ENCODE measurements around the gene LCN15. TPM values are rescaled to one million over a fixed set of nuclear protein-coding genes. Genes with fewer than 3 reads are reported as not detected.

The LCN15 gene
- polyA plus RNA-seq, 1 donor from 2014 or later: not detected

- Histone ChIP-seq H3K4me3 (ENCODE audit: low read length) (no peak overlapping the region), H3K79me2 (replicated peaks; ENCODE audit: insufficient read depth, low read length) (no peaks in the 10 kb centered on the region), H3K27me3 (ENCODE audit: insufficient read depth, low read depth, low read length) (no peaks in the 10 kb centered on the region), H3K9me3 (ENCODE audit: low read length) (no peaks in the 10 kb centered on the region), H3F3A (ENCODE audit: insufficient read depth, low read length, poor library complexity, severe bottlenecking) (no peaks in the 10 kb centered on the region), H3K4me2 (ENCODE audit: low read length) (no peak overlapping the region), H3K9ac (ENCODE audit: low read length) (no peak overlapping the region), H3K27ac (ENCODE audit: low read length) (no peak overlapping the region), H3K36me3 (ENCODE audit: insufficient read depth, low read length) (no peaks in the 10 kb centered on the region), H3K9me2 (ENCODE audit: insufficient read depth, low read length) (no peaks in the 10 kb centered on the region), H4K20me1 (ENCODE audit: insufficient read depth) (no peaks in the 10 kb centered on the region), H2AFZ (ENCODE audit: low read depth, low read length) (no peak overlapping the region)
- TF ChIP-seq RAD21 (conservative IDR thresholded peaks at IDR 0.05) (no peak), SMC3 (conservative IDR thresholded peaks at IDR 0.05; ENCODE audit: poor library complexity) (no peak), CTCF (IDR thresholded peaks at IDR 0.05; ENCODE audit: poor library complexity, severe bottlenecking) (no peak), EP300 (conservative IDR thresholded peaks at IDR 0.05; ENCODE audit: poor library complexity, severe bottlenecking) (no peak), REST (IDR thresholded peaks at IDR 0.05; ENCODE audit: borderline replicate concordance) (no peak), MXI1 (conservative IDR thresholded peaks at IDR 0.05; ENCODE audit: poor library complexity, severe bottlenecking) (no peak), TAF1 (IDR thresholded peaks at IDR 0.05; ENCODE audit: low read depth) (no peak), EZH2 (IDR thresholded peaks at IDR 0.05; ENCODE audit: borderline replicate concordance, insufficient read depth, low read length, poor library complexity, severe bottlenecking) (no peak), POLR2AphosphoS5 (IDR thresholded peaks at IDR 0.05) (no peak)
These were observed 18.7 kb downstream of the LCN15 start for GRCh38 chr9:136745389-136746154.

- Histone ChIP-seq H3K4me2 (ENCODE audit: low read length) (no peak overlapping the region), H3K79me2 (replicated peaks; ENCODE audit: insufficient read depth, low read length) (no peaks in the 10 kb centered on the region), H3F3A (ENCODE audit: insufficient read depth, low read length, poor library complexity, severe bottlenecking) (no peaks in the 10 kb centered on the region), H4K20me1 (ENCODE audit: insufficient read depth) (no peaks in the 10 kb centered on the region), H3K36me3 (ENCODE audit: insufficient read depth, low read length) (no peaks in the 10 kb centered on the region), H3K4me3 (ENCODE audit: low read length) (no peak overlapping the region), H2AFZ (ENCODE audit: low read depth, low read length) (no peak overlapping the region), H3K9ac (ENCODE audit: low read length) (no peak overlapping the region), H3K27me3 (ENCODE audit: insufficient read depth, low read depth, low read length) (no peaks in the 10 kb centered on the region), H3K9me2 (ENCODE audit: insufficient read depth, low read length) (no peaks in the 10 kb centered on the region), H3K9me3 (ENCODE audit: low read length) (no peaks in the 10 kb centered on the region), H3K27ac (ENCODE audit: low read length) (no peak overlapping the region)
- TF ChIP-seq MXI1 (conservative IDR thresholded peaks at IDR 0.05; ENCODE audit: poor library complexity, severe bottlenecking) (no peak), REST (IDR thresholded peaks at IDR 0.05; ENCODE audit: borderline replicate concordance) (no peak), SMC3 (conservative IDR thresholded peaks at IDR 0.05; ENCODE audit: poor library complexity) (no peak), RAD21 (conservative IDR thresholded peaks at IDR 0.05) (no peak), POLR2AphosphoS5 (IDR thresholded peaks at IDR 0.05) (no peak), TAF1 (IDR thresholded peaks at IDR 0.05; ENCODE audit: low read depth) (no peak), CTCF (IDR thresholded peaks at IDR 0.05; ENCODE audit: poor library complexity, severe bottlenecking) (no peak), EP300 (conservative IDR thresholded peaks at IDR 0.05; ENCODE audit: poor library complexity, severe bottlenecking) (no peak), EZH2 (IDR thresholded peaks at IDR 0.05; ENCODE audit: borderline replicate concordance, insufficient read depth, low read length, poor library complexity, severe bottlenecking) (no peak)
These were observed 19.5 kb downstream of the LCN15 start for GRCh38 chr9:136744773-136745172.
